ENCODE results near the gene DCAF6.

DNA sequence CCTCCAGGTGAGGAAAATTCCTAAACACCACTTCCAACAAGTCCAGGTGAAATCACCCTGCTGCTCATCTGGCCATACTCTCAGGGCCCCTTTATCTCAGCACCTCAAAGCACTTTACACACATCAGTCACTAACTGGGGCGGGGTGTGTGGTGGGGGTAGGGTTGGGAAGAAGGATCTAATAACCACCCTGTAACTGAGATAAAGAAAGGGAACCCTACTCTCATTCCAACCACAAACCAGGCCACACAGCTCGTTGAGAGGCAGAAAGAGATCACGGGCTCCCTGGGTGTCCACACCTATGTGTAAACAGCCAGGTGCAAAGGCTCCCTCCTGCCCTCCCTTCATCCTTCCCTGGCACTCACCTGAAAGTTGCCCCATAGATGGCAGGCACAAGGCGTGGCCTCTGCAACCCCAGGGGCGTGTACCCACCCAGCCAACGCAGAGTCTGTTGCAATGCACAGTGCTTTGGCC is 179.9 kb downstream of the DCAF6 start:
- TF ChIP-seq CTCF (IDR thresholded peaks at IDR 0.05) (no peak), POLR2A (IDR thresholded peaks at IDR 0.05) (no peak)

Measured in prostate gland (tissue), 2 donors.